ENCODE results near the gene CRY2. TPM values are rescaled to one million over a fixed set of nuclear protein-coding genes. Genes with fewer than 3 reads are reported as not detected.

CRY2 gene
- total RNA-seq, 1 donor from 2014 or later, result 44.0 TPM

GRCh38 chr11:45853332-45854219, 6.3 kb downstream of the CRY2 start:
- Mint-ChIP-seq H3K9me3 (ENCODE audit: unreplicated experiment) (no peaks in the 10 kb centered on the region), H3K4me3 (ENCODE audit: unreplicated experiment) (no peak overlapping the region), H3K4me1 (ENCODE audit: low read depth, unreplicated experiment) (peaks cover 22% of the 10 kb centered on the region), H3K36me3 (ENCODE audit: unreplicated experiment) (no peaks in the 10 kb centered on the region), H3K27me3 (ENCODE audit: unreplicated experiment) (peaks cover 2% of the 10 kb centered on the region), H3K27ac (ENCODE audit: unreplicated experiment) (no peak overlapping the region)
- DNase-seq, result no peak
- TF ChIP-seq CTCF (IDR thresholded peaks at IDR 0.05; ENCODE audit: partially characterized antibody, unreplicated experiment), result no peak

- peak overlapping the region; percentile 27 for H3K4me3 Mint-ChIP-seq (ENCODE audit: unreplicated experiment)
- no peaks in the 10 kb centered on the region for H3K9me3 Mint-ChIP-seq (ENCODE audit: unreplicated experiment)
- peaks cover 4% of the 10 kb centered on the region for H3K27me3 Mint-ChIP-seq (ENCODE audit: unreplicated experiment)
- no peak overlapping the region for H3K27ac Mint-ChIP-seq (ENCODE audit: unreplicated experiment)
- H3K4me1 Mint-ChIP-seq (ENCODE audit: low read depth, unreplicated experiment), result peaks cover 22% of the 10 kb centered on the region
- DNase-seq, result peak; percentile 34
- H3K36me3 Mint-ChIP-seq (ENCODE audit: unreplicated experiment), result no peaks in the 10 kb centered on the region
- TF ChIP-seq CTCF (IDR thresholded peaks at IDR 0.05; ENCODE audit: partially characterized antibody, unreplicated experiment), result no peak
Measured at GRCh38 chr11:45855308-45855707, 8.0 kb downstream of the CRY2 start.

GRCh38 chr11:45856044-45856468, 8.8 kb downstream of the CRY2 start:
- DNase-seq, result no peak
- Mint-ChIP-seq H3K4me1 (ENCODE audit: low read depth, unreplicated experiment) (peaks cover 22% of the 10 kb centered on the region), H3K9me3 (ENCODE audit: unreplicated experiment) (no peaks in the 10 kb centered on the region), H3K4me3 (ENCODE audit: unreplicated experiment) (no peak overlapping the region), H3K27me3 (ENCODE audit: unreplicated experiment) (peaks cover 4% of the 10 kb centered on the region), H3K27ac (ENCODE audit: unreplicated experiment) (no peak overlapping the region), H3K36me3 (ENCODE audit: unreplicated experiment) (no peaks in the 10 kb centered on the region)
- TF ChIP-seq CTCF (IDR thresholded peaks at IDR 0.05; ENCODE audit: partially characterized antibody, unreplicated experiment), result no peak

GRCh38 chr11:45857961-45858474, 10.7 kb downstream of the CRY2 start:
- no peak for TF ChIP-seq CTCF (IDR thresholded peaks at IDR 0.05; ENCODE audit: partially characterized antibody, unreplicated experiment)
- Mint-ChIP-seq H3K27ac (ENCODE audit: unreplicated experiment) (no peak overlapping the region), H3K4me1 (ENCODE audit: low read depth, unreplicated experiment) (peaks cover 16% of the 10 kb centered on the region), H3K9me3 (ENCODE audit: unreplicated experiment) (no peaks in the 10 kb centered on the region), H3K36me3 (ENCODE audit: unreplicated experiment) (no peaks in the 10 kb centered on the region), H3K4me3 (ENCODE audit: unreplicated experiment) (no peak overlapping the region), H3K27me3 (ENCODE audit: unreplicated experiment) (peaks cover 4% of the 10 kb centered on the region)
- no peak for DNase-seq
